Mesendoderm (in vitro differentiated cells): ENCODE results near the gene HEG1.

Source experiments
- DNase-seq: peaks from one replicate; pipeline ENCODE4 v3.0.0; 2013
- H2AK5ac ChIP-seq: 2 replicates; pipeline ENCODE4 v1.6.1; 2013; ENCODE audit warnings: low read length, inconsistent platforms
- H2BK120ac ChIP-seq: 2 replicates; pipeline ENCODE4 v1.6.1; 2013; ENCODE audit warnings: low read depth, mild to moderate bottlenecking, low read length, moderate library complexity, mixed read lengths
- H2BK15ac ChIP-seq: replicated peaks from 2 replicates; pipeline ENCODE4 v1.6.1; 2013; ENCODE audit warnings: low read depth, mild to moderate bottlenecking, moderate library complexity
- H2BK5ac ChIP-seq: 2 replicates; pipeline ENCODE4 v1.6.1; 2013; ENCODE audit warnings: low read length, inconsistent platforms
- H3K18ac ChIP-seq: 2 replicates; pipeline ENCODE4 v1.6.1; 2013; ENCODE audit warnings: mild to moderate bottlenecking, low read length, mixed read lengths
- H3K23ac ChIP-seq: one replicate; pipeline ENCODE4 v1.6.1; 2013; ENCODE audit warnings: low read length
- H3K27ac ChIP-seq: 2 replicates; pipeline ENCODE4 v1.5.1; 2013; ENCODE audit warnings: low read depth, mild to moderate bottlenecking, inconsistent platforms, low read length, moderate library complexity
- H3K27me3 ChIP-seq: 2 replicates; pipeline ENCODE4 v1.6.1; 2013; ENCODE audit warnings: low read length, control low read depth, mild to moderate bottlenecking, inconsistent platforms; ENCODE audit not compliant: insufficient read depth, poor library complexity
- H3K36me3 ChIP-seq: 2 replicates; pipeline ENCODE4 v1.6.1; 2013; ENCODE audit warnings: low read length, inconsistent platforms; ENCODE audit not compliant: control insufficient read depth, insufficient read depth
- H3K4ac ChIP-seq: one replicate; pipeline ENCODE4 v1.6.1; 2013; ENCODE audit warnings: low read depth, mild to moderate bottlenecking, low read length, moderate library complexity
- H3K4me1 ChIP-seq: 2 replicates; pipeline ENCODE4 v1.6.1; 2013; ENCODE audit warnings: low read depth, low read length, inconsistent platforms; ENCODE audit not compliant: control insufficient read depth
- H3K4me2 ChIP-seq: 2 replicates; pipeline ENCODE4 v1.6.1; 2013; ENCODE audit warnings: low read length
- H3K4me3 ChIP-seq: 2 replicates; pipeline ENCODE4 v1.5.1; 2013; ENCODE audit warnings: mild to moderate bottlenecking, low read length
- H3K56ac ChIP-seq: one replicate; pipeline ENCODE4 v1.6.1; 2013; ENCODE audit warnings: low read length
- H3K79me1 ChIP-seq: 2 replicates; pipeline ENCODE4 v1.6.1; 2013; ENCODE audit warnings: low read length, inconsistent platforms
- H3K79me2 ChIP-seq: 2 replicates; pipeline ENCODE4 v1.6.1; 2013; ENCODE audit warnings: mild to moderate bottlenecking, low read length; ENCODE audit not compliant: control insufficient read depth, insufficient read depth
- H3K9ac ChIP-seq: 2 replicates; pipeline ENCODE4 v1.6.1; 2013; ENCODE audit warnings: low read length, inconsistent platforms
- H4K5ac ChIP-seq: one replicate; pipeline ENCODE4 v1.6.1; 2013; ENCODE audit warnings: low read length
- H4K8ac ChIP-seq: one replicate; pipeline ENCODE4 v1.6.1; 2013; ENCODE audit warnings: low read depth, mild to moderate bottlenecking, control low read depth, low read length, moderate library complexity
- WGBS: extraction: QIAGEN DNeasy Blood & Tissue Kit; methylation state at CpG from one replicate; pipeline ENCODE4 v1.1.7; 2013; ENCODE audit warnings: low lambda C conversion rate, missing lambda C conversion rate; ENCODE audit not compliant: insufficient coverage; ENCODE audit errors: extremely low coverage; 5-methylcytosine and 5-hydroxymethylcytosine counted together

Gene HEG1

GRCh38 chr3:125024817-125025216 lies 31.0 kb downstream of the HEG1 start:
- Histone ChIP-seq H3K36me3 (peaks cover 17% of the 10 kb centered on the region), H3K27ac (no peak overlapping the region), H3K18ac (no peak overlapping the region), H3K4me3 (no peak overlapping the region), H2AK5ac (no peak overlapping the region), H3K4me2 (no peak overlapping the region), H4K8ac (no peak overlapping the region), H3K79me2 (peaks cover 18% of the 10 kb centered on the region), H3K9ac (no peak overlapping the region), H3K79me1 (peaks cover 19% of the 10 kb centered on the region), H2BK5ac (no peak overlapping the region), H3K56ac (no peak overlapping the region), H3K23ac (no peak overlapping the region), H2BK15ac (no peak overlapping the region), H2BK120ac (no peak overlapping the region), H3K4ac (no peak overlapping the region), H4K5ac (no peak overlapping the region), H3K4me1 (no peaks in the 10 kb centered on the region), H3K27me3 (no peaks in the 10 kb centered on the region)
- DNase-seq, result no peak
- WGBS, result no CpG with 5 or more reads among the region's 5 CpGs

- no peak overlapping the region for H3K4me3 ChIP-seq
- peaks cover 21% of the 10 kb centered on the region for H3K36me3 ChIP-seq
- no peak overlapping the region for H2AK5ac ChIP-seq
- H3K4ac ChIP-seq, result no peak overlapping the region
- H2BK5ac ChIP-seq, result no peak overlapping the region
- H3K9ac ChIP-seq, result no peak overlapping the region
- H3K79me1 ChIP-seq, result peaks cover 22% of the 10 kb centered on the region
- H2BK15ac ChIP-seq, result no peak overlapping the region
- H3K27ac ChIP-seq, result no peak overlapping the region
- H4K5ac ChIP-seq, result no peak overlapping the region
- no peak overlapping the region for H3K4me2 ChIP-seq
- no peaks in the 10 kb centered on the region for H3K27me3 ChIP-seq
- H2BK120ac ChIP-seq, result no peak overlapping the region
- no peak overlapping the region for H3K18ac ChIP-seq
- H3K23ac ChIP-seq, result no peak overlapping the region
- WGBS, result no CpG with 5 or more reads among the region's 8 CpGs
- H3K4me1 ChIP-seq, result no peaks in the 10 kb centered on the region
- peaks cover 19% of the 10 kb centered on the region for H3K79me2 ChIP-seq
- no peak overlapping the region for H3K56ac ChIP-seq
- no peak for DNase-seq
- no peak overlapping the region for H4K8ac ChIP-seq
These were observed 31.8 kb downstream of the HEG1 start for GRCh38 chr3:125023833-125024555.

- no peak overlapping the region for H3K56ac ChIP-seq
- H3K18ac ChIP-seq, result no peak overlapping the region
- WGBS, result no CpG with 5 or more reads among the region's 2 CpGs
- H3K79me2 ChIP-seq, result peaks cover 16% of the 10 kb centered on the region
- H2BK120ac ChIP-seq, result no peak overlapping the region
- H3K79me1 ChIP-seq, result peaks cover 11% of the 10 kb centered on the region
- H3K4me1 ChIP-seq, result no peaks in the 10 kb centered on the region
- H3K27ac ChIP-seq, result no peak overlapping the region
- no peak overlapping the region for H4K8ac ChIP-seq
- H2AK5ac ChIP-seq, result no peak overlapping the region
- no peak overlapping the region for H3K4me2 ChIP-seq
- no peak overlapping the region for H2BK15ac ChIP-seq
- no peak overlapping the region for H3K4me3 ChIP-seq
- no peak overlapping the region for H3K4ac ChIP-seq
- H3K27me3 ChIP-seq, result no peaks in the 10 kb centered on the region
- peaks cover 14% of the 10 kb centered on the region for H3K36me3 ChIP-seq
- DNase-seq, result no peak
- no peak overlapping the region for H2BK5ac ChIP-seq
- no peak overlapping the region for H3K23ac ChIP-seq
- no peak overlapping the region for H4K5ac ChIP-seq
- H3K9ac ChIP-seq, result no peak overlapping the region
These were observed 33.6 kb downstream of the HEG1 start for GRCh38 chr3:125022206-125022605.

- Histone ChIP-seq H3K36me3 (peaks cover 7% of the 10 kb centered on the region), H3K4me3 (no peak overlapping the region), H3K56ac (no peak overlapping the region), H3K4me2 (no peak overlapping the region), H3K4me1 (no peaks in the 10 kb centered on the region), H4K8ac (no peak overlapping the region), H3K4ac (no peak overlapping the region), H3K18ac (no peak overlapping the region), H3K79me2 (peaks cover 6% of the 10 kb centered on the region), H3K27ac (no peak overlapping the region), H2BK15ac (no peak overlapping the region), H2BK120ac (no peak overlapping the region), H3K79me1 (peaks cover 8% of the 10 kb centered on the region), H3K27me3 (no peaks in the 10 kb centered on the region), H3K23ac (no peak overlapping the region), H2AK5ac (no peak overlapping the region), H2BK5ac (no peak overlapping the region), H4K5ac (no peak overlapping the region), H3K9ac (no peak overlapping the region)
- WGBS, result no CpG with 5 or more reads among the region's 3 CpGs
- DNase-seq, result no peak
These were observed 36.5 kb downstream of the HEG1 start for GRCh38 chr3:125019271-125019670.

GRCh38 chr3:125017406-125017805 lies 38.4 kb downstream of the HEG1 start:
- Histone ChIP-seq H3K4me1 (no peaks in the 10 kb centered on the region), H2BK15ac (no peak overlapping the region), H2BK5ac (no peak overlapping the region), H3K23ac (no peak overlapping the region), H3K9ac (no peak overlapping the region), H4K5ac (no peak overlapping the region), H3K79me2 (peaks cover 5% of the 10 kb centered on the region), H3K27ac (no peak overlapping the region), H2BK120ac (no peak overlapping the region), H4K8ac (no peak overlapping the region), H3K27me3 (no peaks in the 10 kb centered on the region), H3K36me3 (peaks cover 17% of the 10 kb centered on the region), H3K79me1 (peaks cover 10% of the 10 kb centered on the region), H3K18ac (no peak overlapping the region), H3K4me3 (no peak overlapping the region), H3K4ac (no peak overlapping the region), H3K56ac (no peak overlapping the region), H3K4me2 (no peak overlapping the region), H2AK5ac (no peak overlapping the region)
- WGBS, result no CpG with 5 or more reads among the region's 2 CpGs
- no peak for DNase-seq
